Cerebellar cortex (tissue), 1 donor: ENCODE data around the gene OR8K5.
"Not testable (repeated sequence)": the region's sequence is repeated elsewhere in the genome, so short reads cannot be mapped to it uniquely, and the experiment has no call there.

Experiments used
- DNase-seq: peaks from one replicate; pipeline ENCODE4 v3.0.0-alpha.2; 2015; ENCODE audit warnings: low spot score

OR8K5 gene

GRCh38 chr11:56160217-56160616 lies at the start of gene OR8K5:
TSS of gene OR8K5 (minus strand) at chr11:56160317. CDS start at chr11:56160317, 0 bp downstream.
- no peak for DNase-seq

- DNase-seq, result no peak
Observed at GRCh38 chr11:56207790-56208189, 47.7 kb upstream of the OR8K5 start.

- no peak for DNase-seq
Observed at GRCh38 chr11:56197367-56197766, 37.2 kb upstream of the OR8K5 start.

- no peak for DNase-seq
Observed at GRCh38 chr11:56196705-56197104, 36.6 kb upstream of the OR8K5 start.

GRCh38 chr11:56188602-56189001 lies 28.5 kb upstream of the OR8K5 start:
- no peak for DNase-seq

GRCh38 chr11:56183459-56183858 lies 23.3 kb upstream of the OR8K5 start:
- no peak for DNase-seq

- DNase-seq, result no peak
Observed at GRCh38 chr11:56176318-56176717, 16.2 kb upstream of the OR8K5 start, which contains the start of gene OR5J2. TSS of gene OR5J2 (plus strand) at chr11:56176618. CDS start at chr11:56176618, 0 bp downstream.

GRCh38 chr11:56172256-56172830 lies 12.2 kb upstream of the OR8K5 start:
- no peak for DNase-seq

- no peak for DNase-seq
Observed at GRCh38 chr11:56163804-56164203, 3.7 kb upstream of the OR8K5 start.

GRCh38 chr11:56152333-56152732 lies 7.8 kb downstream of the OR8K5 start:
- DNase-seq, result no peak

- no peak for DNase-seq
Observed at GRCh38 chr11:56151376-56151775, 8.7 kb downstream of the OR8K5 start.

GRCh38 chr11:56143681-56144080 lies 16.4 kb downstream of the OR8K5 start:
- DNase-seq, result not testable (repeated sequence)

- DNase-seq, result no peak
Observed at GRCh38 chr11:56140151-56140661, 19.9 kb downstream of the OR8K5 start, which contains the start of gene OR8J3. TSS of gene OR8J3 (minus strand) at chr11:56140201. CDS start at chr11:56137718, 2,483 bp downstream.

- no peak for DNase-seq
Observed at GRCh38 chr11:56122073-56122472, 38.0 kb downstream of the OR8K5 start, which contains the start of gene OR8H3. TSS of gene OR8H3 (plus strand) at chr11:56122373. CDS start at chr11:56122373, 0 bp downstream.
